ENCODE measurements around the gene BRI3. TPM values are rescaled to one million over a fixed set of nuclear protein-coding genes. Genes with fewer than 3 reads are reported as not detected.

The BRI3 gene, protein sequence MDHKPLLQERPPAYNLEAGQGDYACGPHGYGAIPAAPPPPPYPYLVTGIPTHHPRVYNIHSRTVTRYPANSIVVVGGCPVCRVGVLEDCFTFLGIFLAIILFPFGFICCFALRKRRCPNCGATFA
- total RNA-seq (2012; rRNA removed) (24.7 and 30.6 TPM in 2 replicates), polyA plus RNA-seq (2012; rRNA removed) (68.3 and 91.3 TPM in 2 replicates), Bru-seq, nascent RNA (percentile 84 among the genes with signal in this experiment), BruChase-seq, experiment 1, labeled RNA remaining after a 6-hour chase (percentile 82 among the genes with signal in this experiment), BruChase-seq, experiment 2, labeled RNA remaining after a 2-hour chase (percentile 89 among the genes with signal in this experiment)
- polyA plus RNA-seq (2012; cell fraction: cytosol; rRNA removed), result 81.9 and 90.8 TPM in 2 replicates
- polyA plus RNA-seq (2012; cell fraction: nucleus; rRNA removed; ENCODE audit: low replicate concordance), result 23.2 and 48.0 TPM in 2 replicates
- long read RNA-seq, transcript BRI3-201 (3 exons, 780 nt), result major isoform, 8 of 26 reads
- long read RNA-seq, partial matches to known transcripts, result 14 of 26 reads
- long read RNA-seq, other reads (novel, unspliced or antisense), result 3 of 26 reads

- ChIA-PET POLR2A (ENCODE audit: unreplicated experiment) (no interaction called here), CTCF (interaction anchor here (0.6 kb wide), 1 partner anchor 84 kb away, joined by 8 read pairs; no protein-coding TSS in a partner anchor)
- Histone ChIP-seq H2BK15ac (ENCODE audit: low read depth, low read length) (peak within 1 kb of the TSS; percentile 65; the same call in 1 of the 3 replicates), H2BK120ac (ENCODE audit: low read depth, low read length) (peak within 1 kb of the TSS; percentile 66), H3K18ac (ENCODE audit: low read depth, low read length) (peak within 1 kb of the TSS; percentile 64), H3K4me2 (ENCODE audit: low read depth, low read length) (peak within 1 kb of the TSS; percentile 97), H2AK5ac (ENCODE audit: low read depth, low read length) (peak within 1 kb of the TSS; percentile 97), H3K36me3 (ENCODE audit: control insufficient read depth, insufficient read depth, low read length) (peaks cover 15% of the 10 kb centered on the region; the same call in 1 of the 2 replicates), H3K9me1 (ENCODE audit: insufficient read depth, low read length) (peaks cover 11% of the 10 kb centered on the region), H3K23ac (ENCODE audit: low read depth, low read length) (peak within 1 kb of the TSS; percentile 79), H4K8ac (ENCODE audit: low read depth in 2 of 2, low read length in 2 of 2) (peak within 1 kb of the TSS; percentile 85 to 88; a peak in 3 of 4 replicates), H3K4ac (ENCODE audit: low read depth, low read length) (peak within 1 kb of the TSS; percentile 92), H3K9me3 (ENCODE audit: control insufficient read depth, insufficient read depth, low read length) (no peaks in the 10 kb centered on the region), H3K27me3 (ENCODE audit: control insufficient read depth, insufficient read depth, low read length) (no peaks in the 10 kb centered on the region), H3K4me1 (ENCODE audit: control insufficient read depth, insufficient read depth, low read length) (peaks cover 36% of the 10 kb centered on the region), H3K14ac (replicated peaks; ENCODE audit: low read depth, low read length) (peak within 1 kb of the TSS; percentile 87), H2BK5ac (ENCODE audit: low read depth, low read length, poor library complexity, severe bottlenecking) (peak within 1 kb of the TSS; percentile 83), H4K91ac (ENCODE audit: insufficient read depth, low read depth, low read length) (peak within 1 kb of the TSS; percentile 85), H2BK20ac (ENCODE audit: low read depth, low read length) (peak within 1 kb of the TSS; percentile 34; the same call in 1 of the 2 replicates), H3K9ac (ENCODE audit: low read depth, low read length) (peak within 1 kb of the TSS; percentile 94), H2AFZ (replicated peaks; ENCODE audit: low read length, poor library complexity) (peak within 1 kb of the TSS; percentile 98), H4K5ac (ENCODE audit: low read depth, low read length) (peak within 1 kb of the TSS; percentile 70), H3K56ac (ENCODE audit: extremely low read depth, insufficient read depth, low read length) (peak within 1 kb of the TSS; percentile 79), H3K79me1 (ENCODE audit: low read depth in 1 of 2, low read length in 2 of 2) (peaks cover 10 to 42% of the 10 kb centered on the region in 2 experiments; a peak in 3 of 4 replicates), H2AK9ac (replicated peaks; ENCODE audit: low read depth, low read length, poor library complexity) (peak within 1 kb of the TSS; percentile 99), H3K27ac (ENCODE audit: insufficient read depth, low read length) (peak within 1 kb of the TSS; percentile 91), H3K4me3 (ENCODE audit: insufficient read depth, low read depth, low read length) (peak within 1 kb of the TSS; percentile 88), H4K20me1 (ENCODE audit: insufficient read depth, low read length) (peaks cover 32% of the 10 kb centered on the region)
- intact Hi-C loops (cut with micrococcal nuclease) (no loop called here), in situ Hi-C loops (cut with MboI; ENCODE audit: low sequenced_read_pairs) (no loop called here), dilution Hi-C loops (cut with HindIII; ENCODE audit: low sequenced_read_pairs, unreplicated experiment) (no loop called here)
- DNase-seq (peak; percentile 73), ATAC-seq (ENCODE audit: low read depth) (peak; percentile 79)
- TF ChIP-seq RAD21 (IDR thresholded peaks at IDR 0.05; ENCODE audit: low read length), result no peak
- TF ChIP-seq POLR2A (IDR thresholded peaks at IDR 0.05; ENCODE audit: low read depth, low read length), result 0 out of 2 replicates have a peak, but pooled peaks have one; percentile 6
- TF ChIP-seq MAZ (IDR thresholded peaks at IDR 0.05; ENCODE audit: borderline replicate concordance, low read depth, low read length), result peak; percentile 59; the same call in 1 of the 2 replicates
- no peak for TF ChIP-seq CHD1 (IDR thresholded peaks at IDR 0.05; ENCODE audit: low read depth, low read length)
- TF ChIP-seq USF2 (IDR thresholded peaks at IDR 0.05; ENCODE audit: low read depth, low read length), result peak; percentile 92
- 0% methylated on average over 11 of the region's 92 CpGs; no CpG with 5 or more reads in 1 of the 2 experiments for WGBS, 2 experiments (ENCODE audit: extremely low coverage in 2 of 2, insufficient read length in 1 of 2)
- BruUV-seq (replicated peaks), result no TSS peak
These were observed at the start of gene BRI3 for GRCh38 chr7:98280791-98281756. Gene BRI3, plus strand, starts transcription at chr7:98281686. Its CDS starts 110 bp downstream, at chr7:98281796.

All from IMR-90 (cell line).